ENCODE results near the gene TSHZ2.

TSHZ2 gene

DNA sequence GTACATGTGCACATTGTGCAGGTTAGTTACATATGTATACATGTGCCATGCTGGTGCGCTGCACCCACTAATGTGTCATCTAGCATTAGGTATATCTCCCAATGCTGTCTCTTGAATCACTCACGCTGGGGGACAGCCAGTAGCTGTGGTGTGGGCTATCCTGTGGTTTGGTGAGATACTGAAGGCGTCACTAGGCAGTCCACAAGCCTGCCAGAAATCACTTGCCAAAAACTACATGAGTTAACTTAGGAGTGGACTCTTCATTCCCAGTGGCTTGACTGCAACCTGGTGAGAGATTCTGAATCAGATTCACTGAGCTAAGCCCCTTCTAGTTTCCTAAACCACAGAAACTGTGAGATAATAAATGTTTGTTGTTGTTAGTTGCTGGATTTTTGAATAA lies 191.3 kb downstream of the TSHZ2 start:
- Histone ChIP-seq H3K36me3 (ENCODE audit: control insufficient read depth in 2 of 2, insufficient read depth in 2 of 2, low read length in 2 of 2) (no peaks in the 10 kb centered on the region), H3K9ac (ENCODE audit: low read length in 2 of 2) (no peak overlapping the region), H3K27ac (ENCODE audit: low read length) (no peak overlapping the region), H3K27me3 (ENCODE audit: control insufficient read depth in 1 of 2, insufficient read depth in 2 of 2, low read length in 2 of 2) (peaks cover 0 to 2% of the 10 kb centered on the region in 2 donors), H3K4me3 (ENCODE audit: low read length in 2 of 2) (no peak overlapping the region), H3K9me3 (ENCODE audit: control insufficient read depth in 2 of 2, low read length in 2 of 2) (no peaks in the 10 kb centered on the region), H3K4me1 (ENCODE audit: control insufficient read depth, insufficient read depth, low read length) (no peaks in the 10 kb centered on the region)

DNA sequence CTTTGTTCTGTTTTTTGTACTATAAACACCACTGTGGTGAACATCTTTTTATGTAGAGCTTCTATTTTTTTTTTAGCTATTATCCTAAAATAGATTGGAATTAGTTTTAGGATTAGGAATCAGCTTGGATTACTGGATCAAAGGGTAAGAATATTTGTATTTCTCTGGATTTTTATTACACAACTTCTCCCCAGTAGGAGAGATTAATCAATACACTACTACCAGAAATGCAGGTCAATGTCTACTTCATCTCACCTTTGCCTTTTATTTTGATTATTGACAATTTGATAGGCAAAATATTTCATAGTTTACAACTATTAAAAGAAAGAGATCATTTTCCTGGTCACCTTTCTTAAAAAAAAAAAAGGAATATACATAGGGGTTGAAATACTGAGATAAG lies 191.9 kb downstream of the TSHZ2 start:
- Histone ChIP-seq H3K4me3 (ENCODE audit: low read length in 2 of 2) (no peak overlapping the region), H3K9ac (ENCODE audit: low read length in 2 of 2) (no peak overlapping the region), H3K27me3 (ENCODE audit: control insufficient read depth in 1 of 2, insufficient read depth in 2 of 2, low read length in 2 of 2) (peaks cover 0 to 2% of the 10 kb centered on the region in 2 donors), H3K4me1 (ENCODE audit: control insufficient read depth, insufficient read depth, low read length) (no peaks in the 10 kb centered on the region), H3K36me3 (ENCODE audit: control insufficient read depth in 2 of 2, insufficient read depth in 2 of 2, low read length in 2 of 2) (no peaks in the 10 kb centered on the region), H3K27ac (ENCODE audit: low read length) (no peak overlapping the region), H3K9me3 (ENCODE audit: control insufficient read depth in 2 of 2, low read length in 2 of 2) (no peaks in the 10 kb centered on the region)

DNA sequence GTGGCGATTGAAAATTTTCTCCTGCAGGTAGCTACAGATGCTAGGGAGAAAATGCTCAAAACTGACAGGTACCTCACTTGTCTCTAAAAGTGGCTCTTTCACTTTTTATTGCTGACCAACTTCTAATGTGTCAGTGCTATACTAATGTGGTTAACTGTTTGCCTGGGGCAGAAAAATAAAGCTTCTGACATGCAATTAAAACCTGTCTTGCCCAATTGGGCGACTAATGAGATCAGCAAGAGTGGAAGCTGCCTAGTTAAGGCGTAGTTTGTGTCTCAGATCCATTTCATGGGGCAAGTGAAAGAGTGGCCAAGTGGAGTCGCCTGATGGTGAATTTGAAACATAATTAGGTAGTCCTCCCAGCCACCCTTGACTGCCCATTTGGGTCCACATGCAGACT lies 193.3 kb downstream of the TSHZ2 start:
- Histone ChIP-seq H3K4me3 (ENCODE audit: low read length in 2 of 2) (no peak overlapping the region), H3K36me3 (ENCODE audit: control insufficient read depth in 2 of 2, insufficient read depth in 2 of 2, low read length in 2 of 2) (no peaks in the 10 kb centered on the region)

DNA sequence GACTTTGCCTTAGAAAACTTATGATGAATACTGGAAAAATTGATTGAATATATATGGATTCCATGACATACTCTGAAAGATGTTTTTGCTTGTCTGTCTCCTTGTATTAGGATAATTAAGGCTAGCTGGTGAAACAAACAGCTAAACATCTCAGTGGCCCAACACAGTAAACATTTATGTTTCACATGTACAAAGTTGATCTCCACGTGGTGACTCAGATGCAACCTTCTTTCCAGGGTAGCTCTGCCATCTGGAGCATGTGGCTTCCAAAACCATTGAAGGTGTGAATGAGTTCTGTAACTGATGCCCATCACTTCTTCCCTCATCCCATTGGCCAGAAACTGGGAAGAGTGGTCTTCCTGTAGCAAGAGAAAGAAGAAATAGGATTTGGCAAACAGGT lies 196.3 kb downstream of the TSHZ2 start:
- peaks cover 0 to 2% of the 10 kb centered on the region in 2 donors for H3K27me3 ChIP-seq (ENCODE audit: control insufficient read depth in 1 of 2, insufficient read depth in 2 of 2, low read length in 2 of 2)
- no peak overlapping the region for H3K27ac ChIP-seq (ENCODE audit: low read length)
- H3K4me3 ChIP-seq (ENCODE audit: low read length in 2 of 2), result no peak overlapping the region
- H3K9ac ChIP-seq (ENCODE audit: low read length in 2 of 2), result no peak overlapping the region
- H3K4me1 ChIP-seq (ENCODE audit: control insufficient read depth, insufficient read depth, low read length), result no peaks in the 10 kb centered on the region
- H3K9me3 ChIP-seq (ENCODE audit: control insufficient read depth in 2 of 2, low read length in 2 of 2), result no peaks in the 10 kb centered on the region
- no peaks in the 10 kb centered on the region for H3K36me3 ChIP-seq (ENCODE audit: control insufficient read depth in 2 of 2, insufficient read depth in 2 of 2, low read length in 2 of 2)

More for the DNA sequence above, 193.3 kb downstream of the TSHZ2 start:
- Histone ChIP-seq H3K27me3 (ENCODE audit: control insufficient read depth in 1 of 2, insufficient read depth in 2 of 2, low read length in 2 of 2) (peaks cover 0 to 2% of the 10 kb centered on the region in 2 donors), H3K27ac (ENCODE audit: low read length) (no peak overlapping the region), H3K4me1 (ENCODE audit: control insufficient read depth, insufficient read depth, low read length) (no peaks in the 10 kb centered on the region), H3K9ac (ENCODE audit: low read length in 2 of 2) (no peak overlapping the region), H3K9me3 (ENCODE audit: control insufficient read depth in 2 of 2, low read length in 2 of 2) (no peaks in the 10 kb centered on the region)

DNA sequence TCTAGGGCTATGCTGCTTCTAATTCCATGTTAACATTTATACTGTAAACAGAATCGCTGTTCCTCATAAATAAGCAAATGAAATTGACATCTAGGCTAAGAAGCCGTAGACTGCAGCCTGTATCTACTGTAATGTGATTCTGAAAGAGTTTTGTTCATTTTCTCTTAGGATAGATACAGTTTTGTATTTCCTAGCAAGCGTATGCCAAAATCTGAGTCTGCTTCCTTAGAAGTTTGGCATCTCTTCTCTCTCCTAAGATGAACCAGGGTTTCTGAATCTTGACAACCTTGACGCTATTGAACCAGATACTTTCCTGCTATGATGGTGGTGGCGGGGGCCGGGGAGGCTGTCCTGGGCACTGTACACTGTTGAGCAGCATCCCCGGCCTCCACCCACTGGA lies 198.0 kb downstream of the TSHZ2 start:
- no peaks in the 10 kb centered on the region for H3K4me1 ChIP-seq (ENCODE audit: control insufficient read depth, insufficient read depth, low read length)
- H3K27me3 ChIP-seq (ENCODE audit: control insufficient read depth in 1 of 2, insufficient read depth in 2 of 2, low read length in 2 of 2), result no peaks in the 10 kb centered on the region
- H3K36me3 ChIP-seq (ENCODE audit: control insufficient read depth in 2 of 2, insufficient read depth in 2 of 2, low read length in 2 of 2), result no peaks in the 10 kb centered on the region
- H3K9me3 ChIP-seq (ENCODE audit: control insufficient read depth in 2 of 2, low read length in 2 of 2), result no peaks in the 10 kb centered on the region
- H3K27ac ChIP-seq (ENCODE audit: low read length), result no peak overlapping the region
- no peak overlapping the region for H3K4me3 ChIP-seq (ENCODE audit: low read length in 2 of 2)
- no peak overlapping the region for H3K9ac ChIP-seq (ENCODE audit: low read length in 2 of 2)

DNA sequence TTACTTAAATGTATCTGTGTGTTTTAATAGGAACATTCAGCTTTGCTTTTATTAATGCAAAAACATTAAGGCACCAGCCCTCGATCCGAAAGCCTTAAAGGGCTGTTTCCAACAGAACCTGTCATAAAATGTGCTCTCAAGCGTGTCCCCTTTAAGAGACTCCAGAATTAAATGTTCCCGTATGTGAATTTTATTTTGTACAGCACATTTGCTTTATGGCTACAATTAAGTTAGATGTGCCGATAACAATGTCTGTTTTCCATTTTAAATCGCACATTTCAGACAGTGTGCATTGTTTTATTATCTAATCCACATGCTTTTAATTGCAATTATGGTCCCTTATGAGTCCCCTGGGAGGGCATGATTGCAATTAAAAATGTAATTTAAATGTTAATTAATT lies 198.9 kb downstream of the TSHZ2 start:
- Histone ChIP-seq H3K4me3 (ENCODE audit: low read length in 2 of 2) (no peak overlapping the region), H3K36me3 (ENCODE audit: control insufficient read depth in 2 of 2, insufficient read depth in 2 of 2, low read length in 2 of 2) (no peaks in the 10 kb centered on the region), H3K27me3 (ENCODE audit: control insufficient read depth in 1 of 2, insufficient read depth in 2 of 2, low read length in 2 of 2) (peaks cover 0 to 2% of the 10 kb centered on the region in 2 donors), H3K27ac (ENCODE audit: low read length) (no peak overlapping the region), H3K9ac (ENCODE audit: low read length in 2 of 2) (no peak overlapping the region), H3K4me1 (ENCODE audit: control insufficient read depth, insufficient read depth, low read length) (no peaks in the 10 kb centered on the region), H3K9me3 (ENCODE audit: control insufficient read depth in 2 of 2, low read length in 2 of 2) (no peaks in the 10 kb centered on the region)

DNA sequence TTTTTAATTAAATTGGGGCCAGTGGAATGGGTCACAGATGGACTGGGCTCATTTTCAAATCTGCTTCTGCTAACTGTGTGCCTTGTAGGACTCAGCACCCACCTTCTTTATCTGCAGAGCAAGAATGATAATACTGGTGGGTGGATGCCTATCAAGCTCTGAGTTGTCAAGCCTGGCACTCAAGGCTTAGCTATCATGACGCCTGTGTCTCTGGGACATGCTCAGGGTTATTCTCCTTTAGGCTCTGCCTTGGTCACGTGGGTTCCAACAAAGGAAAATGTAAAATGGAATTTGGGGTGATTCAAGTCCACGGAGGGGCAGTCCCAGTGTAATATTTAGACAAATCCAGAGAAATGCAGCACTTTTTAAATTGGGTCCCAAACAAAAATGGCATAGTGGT lies 202.3 kb downstream of the TSHZ2 start:
- peaks cover 0 to 2% of the 10 kb centered on the region in 2 donors for H3K27me3 ChIP-seq (ENCODE audit: control insufficient read depth in 1 of 2, insufficient read depth in 2 of 2, low read length in 2 of 2)
- H3K4me3 ChIP-seq (ENCODE audit: low read length in 2 of 2), result no peak overlapping the region
- H3K9ac ChIP-seq (ENCODE audit: low read length in 2 of 2), result no peak overlapping the region
- H3K36me3 ChIP-seq (ENCODE audit: control insufficient read depth in 2 of 2, insufficient read depth in 2 of 2, low read length in 2 of 2), result no peaks in the 10 kb centered on the region
- no peak overlapping the region for H3K27ac ChIP-seq (ENCODE audit: low read length)
- no peaks in the 10 kb centered on the region for H3K4me1 ChIP-seq (ENCODE audit: control insufficient read depth, insufficient read depth, low read length)
- H3K9me3 ChIP-seq (ENCODE audit: control insufficient read depth in 2 of 2, low read length in 2 of 2), result no peaks in the 10 kb centered on the region

DNA sequence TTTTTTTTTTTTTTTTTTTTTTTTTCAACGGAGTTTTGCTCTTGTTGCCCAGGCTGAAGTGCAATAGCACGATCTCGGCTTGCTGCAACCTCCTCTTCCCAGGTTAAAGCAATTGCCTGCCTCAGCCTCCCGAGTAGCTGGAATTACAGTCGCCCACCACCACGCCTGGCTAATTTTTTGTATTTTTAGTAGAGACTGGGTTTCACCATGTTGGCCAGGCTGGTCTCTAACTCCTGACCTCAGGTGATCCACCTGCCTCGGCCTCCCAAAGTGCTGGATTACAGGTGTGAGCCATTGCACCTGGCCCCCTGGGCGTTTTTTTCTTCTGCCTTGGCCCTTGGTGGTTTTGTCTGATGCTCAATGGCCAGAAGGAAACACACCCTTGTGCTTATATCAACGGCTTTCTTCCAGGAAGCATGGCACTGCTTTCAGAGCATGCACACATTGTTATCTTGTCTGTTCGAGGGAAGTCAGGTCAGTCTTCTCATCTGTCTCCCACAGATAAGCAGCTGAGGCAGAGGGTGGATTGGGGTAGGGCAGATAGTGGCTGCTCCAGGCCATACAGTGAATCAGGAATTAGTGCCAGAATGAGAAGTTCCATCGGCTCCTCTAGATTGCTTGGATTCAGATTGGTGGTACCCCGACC lies 203.1 kb downstream of the TSHZ2 start:
- no peaks in the 10 kb centered on the region for H3K9me3 ChIP-seq (ENCODE audit: control insufficient read depth in 2 of 2, low read length in 2 of 2)
- no peak overlapping the region for H3K4me3 ChIP-seq (ENCODE audit: low read length in 2 of 2)
- H3K27ac ChIP-seq (ENCODE audit: low read length), result no peak overlapping the region
- H3K9ac ChIP-seq (ENCODE audit: low read length in 2 of 2), result no peak overlapping the region
- H3K4me1 ChIP-seq (ENCODE audit: control insufficient read depth, insufficient read depth, low read length), result no peaks in the 10 kb centered on the region
- H3K36me3 ChIP-seq (ENCODE audit: control insufficient read depth in 2 of 2, insufficient read depth in 2 of 2, low read length in 2 of 2), result no peaks in the 10 kb centered on the region
- H3K27me3 ChIP-seq (ENCODE audit: control insufficient read depth in 1 of 2, insufficient read depth in 2 of 2, low read length in 2 of 2), result peaks cover 0 to 2% of the 10 kb centered on the region in 2 donors

DNA sequence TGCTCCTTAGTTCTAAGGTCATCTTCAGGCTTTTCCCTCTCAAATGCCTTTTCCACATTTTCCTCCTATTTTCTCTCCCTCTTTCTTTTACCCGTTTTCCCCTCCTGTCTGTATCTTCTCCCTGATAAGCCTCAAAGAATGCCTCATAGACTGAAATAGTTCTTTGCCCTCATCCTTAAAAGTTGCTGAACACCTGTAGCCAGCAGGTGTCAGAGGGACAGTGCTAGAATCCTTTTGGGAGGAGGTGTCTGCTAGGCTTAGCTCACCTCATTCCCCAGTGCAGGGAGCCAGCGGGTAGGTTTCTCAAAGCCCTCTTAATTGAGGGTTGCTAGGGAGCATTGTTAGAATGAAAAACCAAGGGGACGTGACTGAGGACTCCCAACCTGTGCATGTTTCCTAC lies 204.0 kb downstream of the TSHZ2 start:
- peaks cover 0 to 2% of the 10 kb centered on the region in 2 donors for H3K27me3 ChIP-seq (ENCODE audit: control insufficient read depth in 1 of 2, insufficient read depth in 2 of 2, low read length in 2 of 2)
- H3K4me1 ChIP-seq (ENCODE audit: control insufficient read depth, insufficient read depth, low read length), result no peaks in the 10 kb centered on the region
- H3K9me3 ChIP-seq (ENCODE audit: control insufficient read depth in 2 of 2, low read length in 2 of 2), result no peaks in the 10 kb centered on the region
- H3K9ac ChIP-seq (ENCODE audit: low read length in 2 of 2), result no peak overlapping the region
- no peak overlapping the region for H3K27ac ChIP-seq (ENCODE audit: low read length)
- H3K4me3 ChIP-seq (ENCODE audit: low read length in 2 of 2), result no peak overlapping the region
- no peaks in the 10 kb centered on the region for H3K36me3 ChIP-seq (ENCODE audit: control insufficient read depth in 2 of 2, insufficient read depth in 2 of 2, low read length in 2 of 2)

DNA sequence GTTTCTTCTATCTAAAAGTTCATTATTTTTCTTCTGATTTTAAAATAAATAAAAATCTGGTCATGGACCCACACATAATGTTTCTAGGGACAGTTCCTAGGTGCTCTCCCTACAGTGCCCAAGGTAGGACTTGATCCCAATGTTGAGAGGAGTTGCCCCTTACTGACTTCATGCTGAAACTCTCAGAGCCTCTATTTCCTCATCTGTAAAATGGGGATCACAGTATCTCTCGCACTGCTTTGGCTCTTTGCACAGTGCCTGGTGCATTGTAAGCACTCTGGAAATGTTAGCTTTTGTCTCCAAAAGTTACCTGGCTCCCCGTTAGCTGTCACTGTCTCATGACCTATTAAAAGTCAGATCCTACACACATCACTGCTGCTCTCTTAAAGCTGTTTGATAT lies 205.5 kb downstream of the TSHZ2 start:
- Histone ChIP-seq H3K9ac (ENCODE audit: low read length in 2 of 2) (no peak overlapping the region), H3K4me3 (ENCODE audit: low read length in 2 of 2) (no peak overlapping the region), H3K4me1 (ENCODE audit: control insufficient read depth, insufficient read depth, low read length) (no peaks in the 10 kb centered on the region), H3K36me3 (ENCODE audit: control insufficient read depth in 2 of 2, insufficient read depth in 2 of 2, low read length in 2 of 2) (no peaks in the 10 kb centered on the region), H3K27me3 (ENCODE audit: control insufficient read depth in 1 of 2, insufficient read depth in 2 of 2, low read length in 2 of 2) (peaks cover 0 to 2% of the 10 kb centered on the region in 2 donors), H3K9me3 (ENCODE audit: control insufficient read depth in 2 of 2, low read length in 2 of 2) (no peaks in the 10 kb centered on the region), H3K27ac (ENCODE audit: low read length) (no peak overlapping the region)

DNA sequence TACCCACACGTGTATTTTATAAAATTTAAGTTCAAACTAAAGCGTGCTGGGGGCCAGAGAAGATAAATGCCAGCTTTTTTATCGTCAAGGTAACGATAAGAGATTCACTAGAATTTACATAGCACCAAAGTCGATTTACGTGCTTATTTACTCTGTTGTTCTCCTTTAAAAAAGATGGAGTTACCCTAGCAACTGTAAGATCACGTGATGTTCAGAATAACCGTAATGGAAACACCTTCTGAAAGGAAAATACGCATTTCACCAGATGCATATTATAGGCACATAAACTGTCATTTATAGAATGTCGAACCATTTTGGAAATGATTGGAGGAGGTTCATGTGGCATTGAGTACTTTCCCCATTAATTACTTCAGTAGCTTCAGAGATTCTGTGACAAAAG lies 207.6 kb downstream of the TSHZ2 start:
- Histone ChIP-seq H3K4me1 (ENCODE audit: control insufficient read depth, insufficient read depth, low read length) (no peaks in the 10 kb centered on the region), H3K4me3 (ENCODE audit: low read length in 2 of 2) (no peak overlapping the region), H3K9ac (ENCODE audit: low read length in 2 of 2) (no peak overlapping the region), H3K9me3 (ENCODE audit: control insufficient read depth in 2 of 2, low read length in 2 of 2) (no peaks in the 10 kb centered on the region), H3K27me3 (ENCODE audit: control insufficient read depth in 1 of 2, insufficient read depth in 2 of 2, low read length in 2 of 2) (peaks cover 0 to 2% of the 10 kb centered on the region in 2 donors), H3K27ac (ENCODE audit: low read length) (no peak overlapping the region), H3K36me3 (ENCODE audit: control insufficient read depth in 2 of 2, insufficient read depth in 2 of 2, low read length in 2 of 2) (no peaks in the 10 kb centered on the region)
